IPS DF 19.7 (cell line): ENCODE measurements around the gene HTRA1.

Experiments
- DNase-seq: peaks from one replicate; pipeline ENCODE4 v3.0.0-alpha.2; 2013; ENCODE audit warnings: low read depth, low spot score

HTRA1 gene

GRCh38 chr10:122473116-122473515 is 11.8 kb downstream of the HTRA1 start:
- no peak for DNase-seq

DNA sequence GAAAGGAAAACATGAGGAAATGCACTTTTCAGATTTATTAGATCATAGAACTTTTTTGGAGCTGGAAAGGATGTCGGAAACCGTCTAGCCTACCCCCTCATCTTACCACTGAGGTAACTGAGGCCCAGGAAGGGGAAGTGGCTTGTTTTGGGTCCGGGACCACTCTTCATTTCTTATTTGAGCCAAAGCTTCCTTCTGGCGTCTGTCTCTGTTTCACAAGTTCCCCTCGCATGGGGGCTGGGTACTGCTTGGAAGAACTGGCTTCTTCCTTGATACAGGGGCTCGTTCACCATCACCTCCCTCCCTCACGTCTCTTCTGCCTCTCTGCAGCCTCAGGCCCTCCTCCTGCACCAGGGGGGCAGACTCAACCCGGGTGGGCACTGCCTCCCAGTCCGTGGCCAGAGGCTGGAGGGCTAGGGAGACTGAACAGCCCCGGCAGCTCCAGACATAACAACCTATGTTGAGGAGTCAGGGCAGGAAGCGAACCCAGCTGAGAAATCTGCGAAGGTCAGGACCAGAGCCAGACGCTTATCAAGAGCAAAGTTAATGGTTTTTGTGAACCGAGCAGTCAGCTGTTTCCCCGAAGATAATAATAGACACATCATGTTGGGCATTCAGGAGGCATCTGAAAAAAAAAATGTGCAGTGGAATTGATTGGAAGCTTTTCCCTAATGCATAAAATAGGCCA is 12.9 kb downstream of the HTRA1 start:
- DNase-seq = no peak

DNA sequence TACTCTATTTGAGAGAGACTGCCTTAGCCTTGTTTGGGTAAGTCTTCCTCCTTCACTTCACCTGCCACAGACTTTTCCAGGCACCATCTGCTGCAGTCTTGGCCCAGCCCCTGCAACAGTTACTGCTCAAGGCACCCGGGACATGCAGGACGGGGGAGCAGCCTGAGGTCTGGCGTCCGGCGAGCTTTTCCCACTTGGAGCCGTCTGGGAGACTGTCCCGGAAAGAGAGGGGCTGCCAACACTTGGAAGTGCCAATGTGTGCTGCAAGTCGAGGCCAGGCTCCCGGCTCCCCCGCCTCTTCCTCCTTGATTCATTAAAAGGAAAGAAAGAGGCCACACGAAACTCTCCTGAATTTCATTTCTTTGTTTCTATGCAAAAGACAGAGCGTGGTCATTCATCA is 13.7 kb downstream of the HTRA1 start:
- no peak for DNase-seq

GRCh38 chr10:122475591-122476332 is 14.4 kb downstream of the HTRA1 start:
- no peak for DNase-seq

GRCh38 chr10:122476333-122476695 is 15.0 kb downstream of the HTRA1 start:
- DNase-seq = no peak

- DNase-seq = no peak
These were observed 16.1 kb downstream of the HTRA1 start for GRCh38 chr10:122477436-122477835.

DNA sequence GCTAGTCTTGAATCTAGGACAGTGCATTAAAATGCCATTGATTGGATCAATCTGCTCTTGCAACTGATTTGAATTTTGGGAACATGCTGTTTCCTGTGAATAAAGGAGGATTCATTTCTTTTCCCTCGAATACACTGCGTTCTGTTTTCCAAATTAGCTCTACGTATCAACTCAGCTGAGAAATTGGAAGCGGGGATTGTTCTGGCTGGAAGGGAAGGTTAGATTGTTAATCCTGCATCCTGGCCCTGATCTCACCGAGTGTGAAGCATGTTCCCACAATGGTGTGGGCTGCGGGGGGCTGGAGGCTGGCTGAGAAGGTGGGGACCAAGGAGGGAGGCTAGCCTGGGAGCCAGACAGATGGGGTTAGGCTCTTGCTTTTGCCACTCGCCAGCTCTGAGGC is 17.6 kb downstream of the HTRA1 start:
- no peak for DNase-seq

DNA sequence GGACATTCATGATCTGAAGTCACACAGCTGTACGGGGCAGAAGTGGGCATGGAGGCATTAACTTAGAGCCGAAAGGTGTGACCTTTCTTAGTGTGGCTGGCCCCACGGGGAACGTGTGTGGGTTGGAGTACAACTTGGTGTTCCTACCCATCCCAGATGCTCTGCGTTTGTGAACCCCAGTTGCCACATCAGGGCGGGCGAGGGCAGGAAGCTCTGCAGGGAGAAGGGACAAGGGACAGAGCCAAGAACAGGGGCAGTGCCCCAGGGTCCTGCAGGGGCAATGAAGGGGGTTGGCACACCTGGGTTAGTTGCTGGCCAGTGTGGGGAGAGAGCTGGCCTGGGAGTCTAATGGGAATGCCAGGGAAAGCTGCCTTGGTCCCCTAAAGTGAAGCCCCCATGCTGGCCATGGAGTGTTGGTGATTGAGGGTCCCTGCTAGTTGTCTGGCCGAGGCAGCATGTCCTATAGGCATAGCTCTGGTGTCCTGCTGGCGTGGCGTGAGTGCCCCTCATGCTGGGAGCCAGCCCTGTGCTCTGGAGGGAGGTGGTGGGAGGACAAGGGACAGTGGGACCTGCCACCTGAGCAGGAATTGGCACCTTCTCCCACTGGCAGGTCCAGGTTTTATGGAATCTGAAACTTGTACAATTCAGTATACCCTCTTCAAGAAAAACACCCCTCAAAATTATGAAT is 18.9 kb downstream of the HTRA1 start:
- no peak for DNase-seq

- no peak for DNase-seq
These were observed 20.1 kb downstream of the HTRA1 start for GRCh38 chr10:122481296-122482056.

DNA sequence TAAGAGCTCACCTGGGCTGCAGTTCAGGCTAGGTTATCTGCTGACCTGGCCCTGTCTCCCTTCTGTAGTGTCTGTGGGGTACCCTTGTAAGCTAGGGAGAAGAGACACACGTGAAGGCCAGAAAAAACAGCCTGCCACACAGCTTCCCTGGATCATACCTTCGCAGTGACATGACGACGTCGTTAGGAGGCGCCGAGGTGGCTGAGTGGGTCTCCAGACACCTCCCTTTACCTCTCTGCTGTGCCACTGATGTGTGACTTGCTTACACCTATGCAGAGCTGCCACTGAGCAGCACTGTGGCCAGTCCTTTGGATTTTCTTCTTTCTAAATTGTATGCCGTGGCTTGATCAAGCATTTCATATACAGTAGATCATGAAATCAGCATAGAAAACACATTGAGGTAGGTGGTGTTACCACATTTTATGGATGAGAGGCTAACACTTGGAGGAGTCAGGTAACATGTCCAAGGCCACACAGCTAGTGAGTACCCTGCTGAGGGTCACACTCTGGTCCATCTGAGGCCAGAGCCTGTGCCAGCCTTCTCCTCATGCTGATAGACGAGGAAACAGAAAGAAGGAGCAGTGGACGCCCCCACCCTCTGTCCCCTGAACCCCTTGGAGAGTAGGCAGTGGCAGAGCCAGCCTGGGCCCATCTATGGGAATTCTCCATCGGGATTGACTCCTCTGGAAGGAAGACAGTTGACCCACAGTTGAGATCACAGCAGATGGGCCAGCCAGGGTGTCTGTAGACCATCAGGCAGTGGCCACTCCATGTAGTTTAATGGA is 23.1 kb downstream of the HTRA1 start:
- DNase-seq = no peak

DNA sequence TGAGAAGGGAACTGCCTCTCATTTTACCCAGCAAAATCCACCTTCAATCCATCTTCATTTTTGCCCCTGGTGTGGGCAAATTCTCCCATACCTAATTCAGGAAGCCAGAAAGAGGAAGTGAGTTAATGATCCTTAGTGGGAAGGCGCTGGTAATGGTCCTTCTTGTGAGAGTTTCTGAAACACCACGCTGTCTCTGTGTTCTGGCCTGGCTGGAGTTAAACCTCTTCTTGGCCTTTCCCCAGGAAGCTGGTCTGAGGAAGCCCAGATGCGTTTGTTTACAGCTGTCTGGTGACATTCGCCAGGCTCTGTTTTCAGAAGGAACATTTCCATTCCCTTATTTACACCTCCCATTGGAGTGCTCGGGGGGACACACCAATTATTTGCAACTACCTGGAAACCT is 24.3 kb downstream of the HTRA1 start:
- DNase-seq = no peak

DNA sequence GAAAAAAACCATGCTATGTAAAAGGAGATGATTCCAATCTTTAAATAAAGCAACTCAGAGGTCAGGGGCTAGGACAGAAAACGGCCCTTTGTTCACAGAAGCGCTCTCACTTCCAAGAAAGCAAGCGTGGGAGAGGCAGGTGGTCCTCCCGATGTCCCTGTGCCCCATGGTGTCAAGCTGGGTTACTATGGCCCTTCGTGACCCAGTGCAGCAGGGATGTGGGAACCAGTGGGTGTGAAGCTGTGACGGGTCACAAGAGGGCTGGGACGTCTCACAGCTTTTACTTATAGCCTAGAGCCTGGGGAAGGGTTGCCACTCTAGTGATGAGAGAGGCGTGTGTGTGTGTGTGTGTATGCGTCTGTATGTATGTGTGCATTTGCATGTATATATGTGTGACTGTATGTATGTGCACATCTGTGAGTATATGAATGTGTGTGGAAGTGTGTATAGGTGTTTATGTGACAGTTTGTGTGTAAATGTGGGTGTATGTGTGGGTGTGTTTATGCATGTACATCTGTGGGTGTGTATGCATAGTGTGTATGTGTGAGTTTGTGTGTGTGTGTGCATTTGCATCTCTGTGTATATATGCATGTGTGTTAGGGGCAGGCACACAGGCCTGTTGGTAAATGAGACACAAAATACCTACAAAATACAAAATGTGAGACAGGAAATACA is 25.2 kb downstream of the HTRA1 start:
- no peak for DNase-seq

DNA sequence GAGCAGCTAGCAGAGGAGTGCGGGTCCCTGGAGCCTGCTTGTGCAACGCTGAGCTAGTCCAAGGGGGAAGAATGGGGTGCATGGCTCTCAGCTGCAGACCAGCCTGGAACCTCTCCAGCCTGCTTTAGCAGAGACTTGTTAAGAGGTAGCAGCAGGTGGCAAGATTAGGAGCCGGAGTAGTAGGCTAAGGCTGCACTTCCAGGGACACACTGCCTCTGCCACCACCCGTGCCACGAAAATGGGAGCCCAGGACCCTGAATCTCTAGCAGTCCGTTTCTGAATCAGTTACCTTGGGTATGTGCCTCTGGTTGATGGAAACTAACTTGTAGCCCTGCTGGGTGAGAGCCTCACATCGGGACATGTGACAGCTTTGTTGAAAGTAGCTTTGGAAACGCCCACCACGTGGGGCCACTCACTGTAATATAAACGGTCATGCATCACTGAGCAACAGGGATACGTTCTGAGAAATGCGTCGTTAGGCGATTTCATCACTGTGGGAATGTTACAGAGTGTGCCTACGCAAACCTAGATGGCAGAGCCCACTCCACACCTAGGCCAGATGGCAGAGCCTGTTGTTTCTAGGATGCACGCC is 25.9 kb downstream of the HTRA1 start:
- DNase-seq = no peak

DNA sequence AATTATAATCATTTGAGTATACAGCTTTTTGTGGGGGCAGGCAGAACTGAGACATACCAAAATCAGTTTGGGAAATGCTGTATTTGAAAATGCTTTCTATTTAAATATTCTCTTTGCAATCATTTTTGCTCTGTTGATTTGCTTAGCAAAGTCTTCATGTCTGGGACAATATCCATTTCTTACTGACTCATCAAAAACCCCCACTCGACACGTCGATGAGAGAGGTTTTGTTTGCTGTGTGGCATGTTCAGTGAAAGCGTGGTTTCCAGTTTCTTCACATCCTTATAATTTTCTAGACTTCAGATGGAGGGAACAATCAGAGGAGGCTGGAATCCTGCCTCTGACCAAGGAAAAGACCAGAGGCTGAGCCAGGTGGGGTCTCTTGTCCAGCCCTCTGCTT is 28.9 kb downstream of the HTRA1 start:
- no peak for DNase-seq

DNA sequence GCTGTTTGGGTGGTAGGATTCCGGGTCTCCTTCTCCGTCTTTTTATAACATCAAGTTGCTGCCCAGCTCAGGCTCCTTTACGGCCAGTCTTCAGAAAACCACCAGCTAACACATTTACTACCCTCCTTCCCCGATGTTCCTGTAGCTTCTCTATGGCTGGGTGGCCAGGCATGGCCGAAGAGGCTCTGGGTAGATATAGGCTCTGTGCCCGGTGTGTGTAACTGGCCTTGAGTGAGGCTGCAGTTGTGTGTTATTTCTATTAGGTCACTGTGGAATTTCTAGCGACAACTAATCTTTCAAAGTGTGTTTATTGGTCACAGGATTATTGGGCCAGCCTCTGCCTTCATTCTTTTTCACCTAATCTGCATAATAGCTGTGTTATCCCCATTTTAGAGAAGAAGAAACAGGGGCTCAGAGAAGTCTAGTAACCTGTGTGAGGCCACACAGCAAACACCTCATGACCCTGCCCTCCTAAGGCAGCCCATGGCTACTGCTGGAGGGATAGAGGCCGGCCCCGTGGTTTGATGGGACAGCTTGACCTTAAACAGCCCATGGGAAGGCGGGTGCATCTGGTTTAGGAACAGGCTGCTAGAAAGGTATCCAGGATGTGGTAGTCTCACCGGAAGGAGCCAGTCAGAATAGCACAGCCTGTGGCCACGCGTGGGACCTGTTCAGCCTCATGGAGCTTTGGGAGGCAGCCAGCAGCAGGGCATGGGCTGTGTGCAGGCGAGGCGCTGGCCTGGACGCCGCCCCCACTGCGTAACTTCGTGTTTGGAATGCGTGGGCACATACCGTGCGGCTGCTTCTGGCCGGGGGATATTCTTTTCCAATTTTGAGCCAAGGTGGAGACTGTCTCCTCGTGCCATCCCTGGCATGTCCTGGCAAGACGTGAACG is 29.7 kb downstream of the HTRA1 start:
- DNase-seq = no peak

DNA sequence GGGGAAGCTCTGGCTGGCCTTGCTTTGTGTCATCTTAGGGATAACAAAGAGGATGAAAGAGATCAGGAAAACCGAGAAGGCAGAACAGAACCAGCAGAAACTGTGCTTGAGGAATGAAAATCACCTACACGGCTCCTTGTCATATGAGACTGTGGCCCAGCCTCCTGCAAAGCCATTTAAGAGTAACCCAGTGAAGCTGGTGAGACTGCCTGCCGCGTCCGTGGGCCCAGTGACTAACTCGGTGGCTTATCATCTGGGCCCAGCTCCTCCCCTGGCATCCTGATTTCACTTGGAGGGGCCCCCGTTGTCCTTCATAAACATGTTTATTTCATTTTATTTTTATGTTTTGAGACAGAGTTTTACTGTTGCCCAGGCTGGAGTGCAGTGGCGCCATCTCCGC is 30.7 kb downstream of the HTRA1 start:
- DNase-seq = no peak

- no peak for DNase-seq
These were observed 31.7 kb downstream of the HTRA1 start for GRCh38 chr10:122492999-122493481.

DNA sequence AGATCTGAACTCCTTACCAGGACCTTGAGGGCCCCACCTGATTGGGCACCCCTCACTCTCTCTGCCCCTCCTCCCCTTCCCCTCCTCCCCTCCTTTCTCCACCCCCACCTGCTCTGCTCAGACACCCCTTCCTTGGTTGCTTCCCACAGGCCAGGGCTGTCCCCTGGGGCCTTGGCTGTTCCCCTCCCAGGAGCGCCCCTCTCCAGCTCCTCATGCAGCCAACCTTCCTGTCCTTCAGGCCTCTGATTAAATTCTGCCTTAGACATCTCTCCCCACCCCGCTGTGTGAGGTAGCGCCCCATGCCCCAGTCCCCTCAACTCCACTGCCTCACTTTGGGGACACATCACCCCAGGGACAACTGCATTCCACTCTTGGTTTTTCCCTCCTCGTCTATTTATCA is 32.4 kb downstream of the HTRA1 start:
- no peak for DNase-seq

DNA sequence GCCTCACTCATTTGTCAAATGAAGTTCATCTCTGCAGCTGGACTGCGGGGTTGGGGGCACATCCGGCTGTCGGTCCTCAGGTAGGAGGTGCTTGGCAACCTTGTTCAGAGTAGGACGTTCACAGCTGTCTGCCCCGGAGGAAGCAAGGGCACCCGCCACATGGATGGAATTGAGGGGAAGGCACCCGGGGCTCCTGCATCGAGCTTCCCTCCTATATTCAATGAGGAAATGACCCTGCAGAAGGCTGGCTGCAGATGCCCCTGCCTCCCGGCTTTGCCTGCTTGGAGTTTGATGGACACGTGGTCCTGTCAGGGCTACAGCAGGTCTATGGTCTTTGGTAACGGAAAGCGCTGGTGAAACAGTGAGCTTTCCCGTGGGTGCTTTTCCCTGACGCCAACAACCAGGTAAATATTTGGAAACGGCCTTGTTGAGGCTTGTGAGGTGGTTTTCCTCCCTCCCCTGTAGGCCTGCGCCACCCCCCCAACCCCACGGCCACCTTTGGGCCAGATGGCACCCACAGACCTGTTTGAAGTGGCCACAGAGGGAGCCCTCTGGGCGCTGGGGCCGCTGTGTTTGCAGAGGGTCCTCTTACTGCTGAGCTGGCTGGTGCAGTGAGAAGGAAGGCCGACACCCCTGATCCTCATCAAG is 32.9 kb downstream of the HTRA1 start:
- DNase-seq = no peak
